WTC11 (cell line): Measurements from ENCODE around the gene ARHGAP8. TPM values are rescaled to one million over a fixed set of nuclear protein-coding genes. Genes with fewer than 3 reads are reported as not detected.

Experiments
- ATAC-seq: fragments of 200-7000 bp; cut with Tn5 transposase; 2 replicates; pipeline ENCODE4 v1.10.0; 2021; ENCODE audit warnings: mild to moderate bottlenecking, moderate library complexity
- CTCF ChIA-PET: fragments of 300-600 bp; sonication (Branson Sonifier 250); formaldehyde crosslinking; loops from one replicate; lab custom pipeline; 2021; ENCODE audit warnings: antibody characterized with exemption; lab: Charles Lee
- POLR2A ChIA-PET: fragments of 350-600 bp; sonication (Branson Sonifier 250); formaldehyde crosslinking; loops from one replicate; lab custom pipeline; 2021; ENCODE audit warnings: antibody characterized with exemption; lab: Charles Lee
- DNase-seq: peaks from one replicate; pipeline ENCODE4 v3.0.0; 2021; ENCODE audit warnings: low spot score
- H3K27ac Mint-ChIP-seq: 2 replicates; pipeline ENCODE4 v1.8.0; 2021; ENCODE audit warnings: mixed read lengths
- H3K27me3 Mint-ChIP-seq: 2 replicates; pipeline ENCODE4 v1.8.0; 2021; ENCODE audit warnings: low read depth, mild to moderate bottlenecking, moderate library complexity, mixed read lengths
- H3K36me3 Mint-ChIP-seq: 2 replicates; pipeline ENCODE4 v1.8.0; 2021; ENCODE audit warnings: mixed read lengths
- H3K4me1 Mint-ChIP-seq: 2 replicates; pipeline ENCODE4 v1.8.0; 2022; ENCODE audit warnings: mixed read lengths
- H3K4me3 Mint-ChIP-seq: 2 replicates; pipeline ENCODE4 v1.8.0; 2021; ENCODE audit warnings: mild to moderate bottlenecking, moderate library complexity, mixed read lengths
- H3K9me3 Mint-ChIP-seq: 2 replicates; pipeline ENCODE4 v1.8.0; 2021; ENCODE audit warnings: mixed read lengths
- ATF1 ChIP-seq: sonication (generic); formaldehyde crosslinking; IDR thresholded peaks from 2 replicates; pipeline ENCODE4 v1.8.1; 2023; ENCODE audit warnings: mild to moderate bottlenecking, moderate library complexity, missing genetic modification reagents
- ESRRA ChIP-seq: sonication (generic); formaldehyde crosslinking; IDR thresholded peaks from 2 replicates; pipeline ENCODE4 v1.8.1; 2022; ENCODE audit warnings: mild to moderate bottlenecking, missing genetic modification reagents, borderline replicate concordance
- GRHL2 ChIP-seq: fragments of 250-450 bp; sonication (Bioruptor Pico); IDR thresholded peaks from 2 replicates; pipeline ENCODE4 v1.8.0; 2022; ENCODE audit warnings: mild to moderate bottlenecking, moderate library complexity; ENCODE audit not compliant: insufficient replicate concordance, severe bottlenecking
- MXD4 ChIP-seq: fragments of 250-450 bp; sonication (Bioruptor Pico); IDR thresholded peaks from 2 replicates; pipeline ENCODE4 v1.8.0; 2021; ENCODE audit warnings: mild to moderate bottlenecking, moderate library complexity, borderline replicate concordance
- NFYB ChIP-seq: sonication (generic); formaldehyde crosslinking; conservative IDR thresholded peaks from 2 replicates; pipeline ENCODE4 v1.8.0; 2022; ENCODE audit warnings: low read depth, missing genetic modification reagents
- TP53 ChIP-seq: sonication (generic); formaldehyde crosslinking; IDR thresholded peaks from 2 replicates; pipeline ENCODE4 v1.8.1; 2023; ENCODE audit warnings: mild to moderate bottlenecking, missing genetic modification reagents
- ZNF532 ChIP-seq: fragments of 250-450 bp; sonication (Bioruptor Pico); IDR thresholded peaks from 2 replicates; pipeline ENCODE4 v1.9.0; 2021; ENCODE audit warnings: mild to moderate bottlenecking, borderline replicate concordance
- total RNA-seq: library from RNA; stranded (reverse); gene quantifications from 3 replicates; pipeline ENCODE4 v1.2.3, GENCODE V29; 2021
- TF ChIP-seq, protein P1 (sequence below): fragments of 250-450 bp; sonication (Bioruptor Pico); IDR thresholded peaks from 2 replicates; pipeline ENCODE4 v1.9.0; 2021; ENCODE audit warnings: mild to moderate bottlenecking
- TF ChIP-seq, protein P2 (sequence below): sonication (generic); formaldehyde crosslinking; IDR thresholded peaks from 2 replicates; pipeline ENCODE4 v1.8.0; 2023; ENCODE audit warnings: mild to moderate bottlenecking, missing genetic modification reagents
- TF ChIP-seq, protein P3 (sequence below): fragments of 250-450 bp; sonication (Bioruptor Pico); conservative IDR thresholded peaks from 2 replicates; pipeline ENCODE4 v1.9.0; 2021; ENCODE audit warnings: mild to moderate bottlenecking
- TF ChIP-seq, protein P4 (sequence below): sonication (generic); formaldehyde crosslinking; IDR thresholded peaks from 2 replicates; pipeline ENCODE4 v1.8.1; 2022; ENCODE audit warnings: mild to moderate bottlenecking, moderate library complexity, missing genetic modification reagents
- TF ChIP-seq, protein P5 (sequence below): sonication (generic); formaldehyde crosslinking; IDR thresholded peaks from 2 replicates; pipeline ENCODE4 v1.8.1; 2023; ENCODE audit warnings: mild to moderate bottlenecking, missing genetic modification reagents
- TF ChIP-seq, protein P6 (sequence below): fragments of 200-600 bp; IDR thresholded peaks from 2 replicates; pipeline ENCODE4 v1.8.0; 2022; ENCODE audit warnings: antibody characterized with exemption
- TF ChIP-seq, protein P7 (sequence below): fragments of 250-450 bp; sonication (Bioruptor Pico); IDR thresholded peaks from 2 replicates; pipeline ENCODE4 v1.8.0; 2021; ENCODE audit warnings: mild to moderate bottlenecking
- TF ChIP-seq, protein P8 (sequence below): sonication (generic); formaldehyde crosslinking; conservative IDR thresholded peaks from 2 replicates; pipeline ENCODE4 v1.8.1; 2022; ENCODE audit warnings: mild to moderate bottlenecking, missing genetic modification reagents

ARHGAP8 gene
- total RNA-seq, 1 experiment from 2014 or later = 61.4 TPM

DNA sequence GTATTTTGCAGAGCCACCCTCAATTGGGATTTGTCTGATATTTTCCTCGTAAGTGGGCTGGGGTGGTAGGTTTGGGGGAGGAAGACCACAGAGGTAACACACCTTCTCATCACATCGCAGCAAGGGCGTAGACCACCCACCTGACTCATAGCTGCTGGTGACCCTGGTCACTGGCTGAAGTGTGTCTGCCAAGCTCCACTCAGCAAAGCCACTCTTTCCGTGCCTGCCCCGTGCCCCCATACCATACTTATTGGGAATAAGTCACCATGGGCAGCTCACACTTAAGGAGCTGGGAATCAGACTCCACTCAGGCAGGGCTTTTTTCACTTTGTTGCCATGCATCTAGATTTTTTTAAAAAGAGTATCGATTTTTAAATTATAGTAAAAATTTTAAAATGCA lies 145.9 kb downstream of the ARHGAP8 start:
- DNase-seq (no peak), ATAC-seq (no peak)
- ChIA-PET POLR2A (no interaction called here), CTCF (no interaction called here)
- TF ChIP-seq, protein P1, sequence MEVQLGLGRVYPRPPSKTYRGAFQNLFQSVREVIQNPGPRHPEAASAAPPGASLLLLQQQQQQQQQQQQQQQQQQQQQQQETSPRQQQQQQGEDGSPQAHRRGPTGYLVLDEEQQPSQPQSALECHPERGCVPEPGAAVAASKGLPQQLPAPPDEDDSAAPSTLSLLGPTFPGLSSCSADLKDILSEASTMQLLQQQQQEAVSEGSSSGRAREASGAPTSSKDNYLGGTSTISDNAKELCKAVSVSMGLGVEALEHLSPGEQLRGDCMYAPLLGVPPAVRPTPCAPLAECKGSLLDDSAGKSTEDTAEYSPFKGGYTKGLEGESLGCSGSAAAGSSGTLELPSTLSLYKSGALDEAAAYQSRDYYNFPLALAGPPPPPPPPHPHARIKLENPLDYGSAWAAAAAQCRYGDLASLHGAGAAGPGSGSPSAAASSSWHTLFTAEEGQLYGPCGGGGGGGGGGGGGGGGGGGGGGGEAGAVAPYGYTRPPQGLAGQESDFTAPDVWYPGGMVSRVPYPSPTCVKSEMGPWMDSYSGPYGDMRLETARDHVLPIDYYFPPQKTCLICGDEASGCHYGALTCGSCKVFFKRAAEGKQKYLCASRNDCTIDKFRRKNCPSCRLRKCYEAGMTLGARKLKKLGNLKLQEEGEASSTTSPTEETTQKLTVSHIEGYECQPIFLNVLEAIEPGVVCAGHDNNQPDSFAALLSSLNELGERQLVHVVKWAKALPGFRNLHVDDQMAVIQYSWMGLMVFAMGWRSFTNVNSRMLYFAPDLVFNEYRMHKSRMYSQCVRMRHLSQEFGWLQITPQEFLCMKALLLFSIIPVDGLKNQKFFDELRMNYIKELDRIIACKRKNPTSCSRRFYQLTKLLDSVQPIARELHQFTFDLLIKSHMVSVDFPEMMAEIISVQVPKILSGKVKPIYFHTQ (CRISPR knock-in tag) = no peak
- TF ChIP-seq TP53 (no peak), MXD4 (CRISPR knock-in tag) (no peak), ESRRA (CRISPR knock-in tag) (no peak), GRHL2 (no peak), NFYB (CRISPR knock-in tag) (no peak), ZNF532 (CRISPR knock-in tag) (no peak), ATF1 (CRISPR knock-in tag) (no peak)
- TF ChIP-seq, protein P2, sequence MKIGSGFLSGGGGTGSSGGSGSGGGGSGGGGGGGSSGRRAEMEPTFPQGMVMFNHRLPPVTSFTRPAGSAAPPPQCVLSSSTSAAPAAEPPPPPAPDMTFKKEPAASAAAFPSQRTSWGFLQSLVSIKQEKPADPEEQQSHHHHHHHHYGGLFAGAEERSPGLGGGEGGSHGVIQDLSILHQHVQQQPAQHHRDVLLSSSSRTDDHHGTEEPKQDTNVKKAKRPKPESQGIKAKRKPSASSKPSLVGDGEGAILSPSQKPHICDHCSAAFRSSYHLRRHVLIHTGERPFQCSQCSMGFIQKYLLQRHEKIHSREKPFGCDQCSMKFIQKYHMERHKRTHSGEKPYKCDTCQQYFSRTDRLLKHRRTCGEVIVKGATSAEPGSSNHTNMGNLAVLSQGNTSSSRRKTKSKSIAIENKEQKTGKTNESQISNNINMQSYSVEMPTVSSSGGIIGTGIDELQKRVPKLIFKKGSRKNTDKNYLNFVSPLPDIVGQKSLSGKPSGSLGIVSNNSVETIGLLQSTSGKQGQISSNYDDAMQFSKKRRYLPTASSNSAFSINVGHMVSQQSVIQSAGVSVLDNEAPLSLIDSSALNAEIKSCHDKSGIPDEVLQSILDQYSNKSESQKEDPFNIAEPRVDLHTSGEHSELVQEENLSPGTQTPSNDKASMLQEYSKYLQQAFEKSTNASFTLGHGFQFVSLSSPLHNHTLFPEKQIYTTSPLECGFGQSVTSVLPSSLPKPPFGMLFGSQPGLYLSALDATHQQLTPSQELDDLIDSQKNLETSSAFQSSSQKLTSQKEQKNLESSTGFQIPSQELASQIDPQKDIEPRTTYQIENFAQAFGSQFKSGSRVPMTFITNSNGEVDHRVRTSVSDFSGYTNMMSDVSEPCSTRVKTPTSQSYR (CRISPR knock-in tag) = no peak
- TF ChIP-seq, protein P3, sequence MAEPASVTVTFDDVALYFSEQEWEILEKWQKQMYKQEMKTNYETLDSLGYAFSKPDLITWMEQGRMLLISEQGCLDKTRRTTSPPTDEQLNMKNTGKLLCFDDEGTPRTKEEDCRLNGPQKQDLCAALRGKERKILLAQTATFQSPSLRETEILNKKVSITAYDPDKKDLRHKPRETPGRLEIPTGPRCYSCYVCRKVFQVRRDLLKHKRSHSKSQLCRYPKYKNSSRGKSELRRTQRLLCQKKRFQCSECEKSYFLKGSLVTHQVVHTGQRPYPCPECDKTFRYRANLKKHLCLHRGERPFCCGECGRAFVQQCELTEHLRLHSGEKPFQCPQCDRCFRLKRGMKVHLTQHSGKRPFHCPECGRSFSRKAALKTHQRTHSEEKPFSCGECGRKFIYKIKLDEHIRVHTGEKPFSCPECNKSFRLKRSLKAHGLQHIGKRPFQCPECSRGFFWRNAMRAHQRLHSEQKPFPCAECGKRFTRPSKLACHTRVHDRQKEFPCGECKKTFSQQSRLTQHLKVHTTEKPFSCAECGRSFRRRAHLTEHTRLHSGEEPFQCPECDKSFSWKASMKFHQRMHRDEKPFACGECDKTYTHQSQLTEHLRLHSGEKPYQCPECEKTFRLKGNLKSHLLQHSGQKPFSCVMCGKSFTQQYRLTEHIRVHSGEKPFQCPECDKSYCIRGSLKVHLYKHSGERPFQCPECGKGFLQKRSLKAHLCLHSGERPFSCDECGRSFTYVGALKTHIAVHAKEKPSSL (CRISPR knock-in tag) = no peak
- TF ChIP-seq, protein P4, sequence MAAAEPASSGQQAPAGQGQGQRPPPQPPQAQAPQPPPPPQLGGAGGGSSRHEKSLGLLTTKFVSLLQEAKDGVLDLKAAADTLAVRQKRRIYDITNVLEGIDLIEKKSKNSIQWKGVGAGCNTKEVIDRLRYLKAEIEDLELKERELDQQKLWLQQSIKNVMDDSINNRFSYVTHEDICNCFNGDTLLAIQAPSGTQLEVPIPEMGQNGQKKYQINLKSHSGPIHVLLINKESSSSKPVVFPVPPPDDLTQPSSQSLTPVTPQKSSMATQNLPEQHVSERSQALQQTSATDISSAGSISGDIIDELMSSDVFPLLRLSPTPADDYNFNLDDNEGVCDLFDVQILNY = no peak
- TF ChIP-seq, protein P5, sequence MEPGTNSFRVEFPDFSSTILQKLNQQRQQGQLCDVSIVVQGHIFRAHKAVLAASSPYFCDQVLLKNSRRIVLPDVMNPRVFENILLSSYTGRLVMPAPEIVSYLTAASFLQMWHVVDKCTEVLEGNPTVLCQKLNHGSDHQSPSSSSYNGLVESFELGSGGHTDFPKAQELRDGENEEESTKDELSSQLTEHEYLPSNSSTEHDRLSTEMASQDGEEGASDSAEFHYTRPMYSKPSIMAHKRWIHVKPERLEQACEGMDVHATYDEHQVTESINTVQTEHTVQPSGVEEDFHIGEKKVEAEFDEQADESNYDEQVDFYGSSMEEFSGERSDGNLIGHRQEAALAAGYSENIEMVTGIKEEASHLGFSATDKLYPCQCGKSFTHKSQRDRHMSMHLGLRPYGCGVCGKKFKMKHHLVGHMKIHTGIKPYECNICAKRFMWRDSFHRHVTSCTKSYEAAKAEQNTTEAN = no peak
- TF ChIP-seq, protein P6, sequence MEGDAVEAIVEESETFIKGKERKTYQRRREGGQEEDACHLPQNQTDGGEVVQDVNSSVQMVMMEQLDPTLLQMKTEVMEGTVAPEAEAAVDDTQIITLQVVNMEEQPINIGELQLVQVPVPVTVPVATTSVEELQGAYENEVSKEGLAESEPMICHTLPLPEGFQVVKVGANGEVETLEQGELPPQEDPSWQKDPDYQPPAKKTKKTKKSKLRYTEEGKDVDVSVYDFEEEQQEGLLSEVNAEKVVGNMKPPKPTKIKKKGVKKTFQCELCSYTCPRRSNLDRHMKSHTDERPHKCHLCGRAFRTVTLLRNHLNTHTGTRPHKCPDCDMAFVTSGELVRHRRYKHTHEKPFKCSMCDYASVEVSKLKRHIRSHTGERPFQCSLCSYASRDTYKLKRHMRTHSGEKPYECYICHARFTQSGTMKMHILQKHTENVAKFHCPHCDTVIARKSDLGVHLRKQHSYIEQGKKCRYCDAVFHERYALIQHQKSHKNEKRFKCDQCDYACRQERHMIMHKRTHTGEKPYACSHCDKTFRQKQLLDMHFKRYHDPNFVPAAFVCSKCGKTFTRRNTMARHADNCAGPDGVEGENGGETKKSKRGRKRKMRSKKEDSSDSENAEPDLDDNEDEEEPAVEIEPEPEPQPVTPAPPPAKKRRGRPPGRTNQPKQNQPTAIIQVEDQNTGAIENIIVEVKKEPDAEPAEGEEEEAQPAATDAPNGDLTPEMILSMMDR = no peak
- TF ChIP-seq, protein P7, sequence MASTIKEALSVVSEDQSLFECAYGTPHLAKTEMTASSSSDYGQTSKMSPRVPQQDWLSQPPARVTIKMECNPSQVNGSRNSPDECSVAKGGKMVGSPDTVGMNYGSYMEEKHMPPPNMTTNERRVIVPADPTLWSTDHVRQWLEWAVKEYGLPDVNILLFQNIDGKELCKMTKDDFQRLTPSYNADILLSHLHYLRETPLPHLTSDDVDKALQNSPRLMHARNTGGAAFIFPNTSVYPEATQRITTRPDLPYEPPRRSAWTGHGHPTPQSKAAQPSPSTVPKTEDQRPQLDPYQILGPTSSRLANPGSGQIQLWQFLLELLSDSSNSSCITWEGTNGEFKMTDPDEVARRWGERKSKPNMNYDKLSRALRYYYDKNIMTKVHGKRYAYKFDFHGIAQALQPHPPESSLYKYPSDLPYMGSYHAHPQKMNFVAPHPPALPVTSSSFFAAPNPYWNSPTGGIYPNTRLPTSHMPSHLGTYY (CRISPR knock-in tag) = no peak
- TF ChIP-seq, protein P8, sequence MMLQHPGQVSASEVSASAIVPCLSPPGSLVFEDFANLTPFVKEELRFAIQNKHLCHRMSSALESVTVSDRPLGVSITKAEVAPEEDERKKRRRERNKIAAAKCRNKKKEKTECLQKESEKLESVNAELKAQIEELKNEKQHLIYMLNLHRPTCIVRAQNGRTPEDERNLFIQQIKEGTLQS (CRISPR knock-in tag) = no peak
- peaks cover 6% of the 10 kb centered on the region; the same call in 1 of the 2 replicates for H3K4me1 Mint-ChIP-seq
- H3K4me3 Mint-ChIP-seq = no peak overlapping the region
- H3K27ac Mint-ChIP-seq = no peak overlapping the region
- H3K36me3 Mint-ChIP-seq = peaks cover 66% of the 10 kb centered on the region
- peaks cover 25% of the 10 kb centered on the region for H3K9me3 Mint-ChIP-seq
- no peaks in the 10 kb centered on the region for H3K27me3 Mint-ChIP-seq
